DND-41 (cell line): ENCODE measurements around the gene FADS1.

Experiments
- EZH2 ChIP-seq: IDR thresholded peaks from 3 replicates; pipeline ENCODE4 v1.6.1; 2012; ENCODE audit warnings: borderline replicate concordance, low read depth, mild to moderate bottlenecking, moderate library complexity, low read length, inconsistent platforms; ENCODE audit not compliant: severe bottlenecking
- TF ChIP-seq, protein P1 (sequence below): IDR thresholded peaks from 2 replicates; pipeline ENCODE4 v1.5.1; 2012; ENCODE audit warnings: borderline replicate concordance, low read length, moderate library complexity, mild to moderate bottlenecking; ENCODE audit not compliant: poor library complexity, severe bottlenecking; ENCODE audit errors: extremely low read depth

DNA sequence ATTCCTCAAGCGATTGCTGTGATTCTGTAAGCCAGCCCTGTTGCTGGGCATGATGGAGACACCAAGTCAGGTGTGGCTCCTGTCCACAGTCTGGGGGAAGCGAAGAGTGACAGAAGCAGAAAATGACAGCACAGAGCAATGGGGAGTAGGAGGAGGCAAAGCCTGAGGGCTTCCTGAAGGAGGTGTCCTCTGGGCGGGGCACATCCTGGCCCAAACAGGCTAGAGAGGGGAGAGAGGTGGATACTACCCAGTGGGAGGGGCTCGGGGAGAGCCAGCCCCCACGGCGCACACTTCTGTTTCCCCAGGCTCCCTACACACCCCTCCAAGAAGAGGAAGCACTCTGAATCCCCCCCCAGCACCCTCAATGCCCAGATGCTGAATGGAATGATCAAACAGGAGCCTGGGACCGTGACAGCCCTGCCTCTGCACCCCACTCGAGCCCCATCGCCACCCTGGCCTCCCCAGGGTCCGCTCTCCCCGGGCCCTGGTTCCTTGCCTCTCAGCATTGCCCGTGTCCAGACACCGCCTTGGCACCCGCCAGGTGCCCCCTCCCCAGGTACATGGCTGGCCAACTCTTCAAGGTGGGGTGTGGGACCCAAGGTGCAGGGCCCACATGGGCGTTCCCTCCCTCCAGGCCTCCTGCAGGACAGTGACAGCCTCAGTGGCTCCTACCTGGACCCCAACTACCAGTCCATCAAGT lies 45.5 kb downstream of the FADS1 start:
- TF ChIP-seq, protein P1, sequence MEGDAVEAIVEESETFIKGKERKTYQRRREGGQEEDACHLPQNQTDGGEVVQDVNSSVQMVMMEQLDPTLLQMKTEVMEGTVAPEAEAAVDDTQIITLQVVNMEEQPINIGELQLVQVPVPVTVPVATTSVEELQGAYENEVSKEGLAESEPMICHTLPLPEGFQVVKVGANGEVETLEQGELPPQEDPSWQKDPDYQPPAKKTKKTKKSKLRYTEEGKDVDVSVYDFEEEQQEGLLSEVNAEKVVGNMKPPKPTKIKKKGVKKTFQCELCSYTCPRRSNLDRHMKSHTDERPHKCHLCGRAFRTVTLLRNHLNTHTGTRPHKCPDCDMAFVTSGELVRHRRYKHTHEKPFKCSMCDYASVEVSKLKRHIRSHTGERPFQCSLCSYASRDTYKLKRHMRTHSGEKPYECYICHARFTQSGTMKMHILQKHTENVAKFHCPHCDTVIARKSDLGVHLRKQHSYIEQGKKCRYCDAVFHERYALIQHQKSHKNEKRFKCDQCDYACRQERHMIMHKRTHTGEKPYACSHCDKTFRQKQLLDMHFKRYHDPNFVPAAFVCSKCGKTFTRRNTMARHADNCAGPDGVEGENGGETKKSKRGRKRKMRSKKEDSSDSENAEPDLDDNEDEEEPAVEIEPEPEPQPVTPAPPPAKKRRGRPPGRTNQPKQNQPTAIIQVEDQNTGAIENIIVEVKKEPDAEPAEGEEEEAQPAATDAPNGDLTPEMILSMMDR = no peak
- no peak for TF ChIP-seq EZH2
